H1 (cell line): Measurements from ENCODE around the gene MICU1. TPM values are rescaled to one million over a fixed set of nuclear protein-coding genes. Genes with fewer than 3 reads are reported as not detected.

Source experiments
- CTCF ChIA-PET: fragments of 300-600 bp; sonication (Branson Sonifier 250); formaldehyde crosslinking; loops from one replicate; lab custom pipeline; 2021; ENCODE audit not compliant: partially characterized antibody; lab: Charles Lee
- POLR2A ChIA-PET: fragments of 300-600 bp; sonication (Branson Sonifier 250); formaldehyde crosslinking; loops from one replicate; lab custom pipeline; 2021; ENCODE audit warnings: inconsistent platforms; ENCODE audit not compliant: partially characterized antibody; lab: Charles Lee
- DNase-seq, 2 experiments: peaks; one replicate each; pipeline versions ENCODE4 v3.0.0 to v3.0.0-alpha.2; 2010 to 2022; ENCODE audit warnings: low spot score in 2 of 2, low read depth in 1 of 2, mixed read lengths in 1 of 2
- FAIRE-seq: peaks from 2 replicates; lab custom pipeline; 2011; peaks lifted over from hg19 to GRCh38; lab: Jason Lieb, UNC
- H2AFZ ChIP-seq: 2 replicates; pipeline ENCODE4 v1.8.1; 2012; ENCODE audit warnings: low read length, inconsistent platforms
- H2AK5ac ChIP-seq: 2 replicates; pipeline ENCODE4 v1.6.1; 2013; ENCODE audit warnings: low read depth, low read length
- H2BK120ac ChIP-seq: replicated peaks from 2 replicates; pipeline ENCODE3; 2013; ENCODE audit warnings: low read depth, low read length, inconsistent platforms
- H2BK12ac ChIP-seq: 2 replicates; pipeline ENCODE4 v1.6.1; 2013; ENCODE audit warnings: low read depth, low read length
- H2BK15ac ChIP-seq: 2 replicates; pipeline ENCODE4 v1.6.1; 2013; ENCODE audit warnings: low read length
- H2BK20ac ChIP-seq: 2 replicates; pipeline ENCODE4 v1.6.1; 2013; ENCODE audit warnings: low read length
- H2BK5ac ChIP-seq: 2 replicates; pipeline ENCODE4 v1.6.1; 2013; ENCODE audit warnings: low read depth, low read length
- H3K14ac ChIP-seq: 2 replicates; pipeline ENCODE4 v1.6.1; 2013; ENCODE audit warnings: inconsistent platforms; ENCODE audit not compliant: insufficient read length
- H3K18ac ChIP-seq: 2 replicates; pipeline ENCODE4 v1.6.1; 2013; ENCODE audit warnings: low read length; ENCODE audit errors: extremely low read depth
- H3K23ac ChIP-seq: 2 replicates; pipeline ENCODE4 v1.6.1; 2013; ENCODE audit warnings: inconsistent platforms; ENCODE audit not compliant: insufficient read length
- H3K23me2 ChIP-seq: 2 replicates; pipeline ENCODE4 v1.6.1; 2013; ENCODE audit warnings: low read depth, low read length
- H3K27ac ChIP-seq: 2 replicates; pipeline ENCODE4 v1.6.1; 2011; ENCODE audit warnings: low read depth, low read length, inconsistent platforms
- H3K27me3 ChIP-seq, 4 experiments: replicated peaks in 1 of 4; 1 replicate in 1 of 4; 2 replicates in 3 of 4; pipeline versions ENCODE4 v1.6.1 to v1.8.1; 2011 to 2013; ENCODE audit warnings: low read length in 3 of 4, mild to moderate bottlenecking in 3 of 4, inconsistent platforms in 2 of 4, mixed read lengths in 2 of 4, moderate library complexity in 1 of 4; ENCODE audit not compliant: control insufficient read depth in 3 of 4, insufficient read depth in 3 of 4; ENCODE audit errors: extremely low read depth in 1 of 4
- H3K36me3 ChIP-seq, 4 experiments: 2 replicates each; pipeline versions ENCODE4 v1.6.1 to v1.8.1; 2011 to 2013; ENCODE audit warnings: mild to moderate bottlenecking in 4 of 4, low read length in 3 of 4, moderate library complexity in 2 of 4, control low read depth in 1 of 4, inconsistent platforms in 1 of 4; ENCODE audit not compliant: insufficient read depth in 4 of 4, control insufficient read depth in 2 of 4
- H3K4ac ChIP-seq: replicated peaks from 2 replicates; pipeline ENCODE3; 2013; ENCODE audit warnings: low read length, low read depth, mixed read lengths, inconsistent platforms; ENCODE audit not compliant: insufficient read length
- H3K4me1 ChIP-seq, 4 experiments: replicated peaks in 1 of 4; 1 replicate in 1 of 4; 2 replicates in 3 of 4; pipeline versions ENCODE4 v1.6.1 to v1.8.1; 2011 to 2013; ENCODE audit warnings: low read length in 3 of 4, inconsistent platforms in 2 of 4, mixed read lengths in 1 of 4; ENCODE audit not compliant: insufficient read depth in 4 of 4, control insufficient read depth in 3 of 4
- H3K4me2 ChIP-seq, 2 experiments: 2 replicates each; pipeline versions ENCODE4 v1.6.1 to v1.8.1; 2011 to 2013; ENCODE audit warnings: low read depth in 2 of 2, low read length in 2 of 2, control low read depth in 1 of 2, inconsistent platforms in 1 of 2, mild to moderate bottlenecking in 1 of 2; ENCODE audit not compliant: insufficient read depth in 1 of 2
- H3K4me3 ChIP-seq, 4 experiments: fragments of 200-600, 300-600 bp in 1 of 4; sonication (generic), shearing (Covaris generic), sonication (Bioruptor Twin) in 1 of 4; 2 replicates each; pipeline versions ENCODE4 v1.5.1 to v1.8.1; 2011 to 2016; ENCODE audit warnings: low read length in 4 of 4, low read depth in 3 of 4, control low read depth in 2 of 4, inconsistent platforms in 2 of 4, mild to moderate bottlenecking in 2 of 4, mixed read lengths in 1 of 4, moderate library complexity in 1 of 4; ENCODE audit not compliant: insufficient read depth in 2 of 4; ENCODE audit errors: extremely low read depth in 1 of 4
- H3K56ac ChIP-seq: replicated peaks from 2 replicates; pipeline ENCODE3; 2013; ENCODE audit warnings: low read depth, mild to moderate bottlenecking, mixed read lengths, low read length, inconsistent platforms; ENCODE audit not compliant: insufficient read length
- H3K79me1 ChIP-seq: 2 replicates; pipeline ENCODE4 v1.6.1; 2013; ENCODE audit warnings: low read depth, low read length, control low read depth
- H3K79me2 ChIP-seq, 2 experiments: 2 replicates each; pipeline versions ENCODE4 v1.6.1 to v1.8.1; 2012 to 2013; ENCODE audit warnings: low read length in 2 of 2, mild to moderate bottlenecking in 2 of 2, inconsistent platforms in 1 of 2; ENCODE audit not compliant: insufficient read depth in 2 of 2, control insufficient read depth in 1 of 2
- H3K9ac ChIP-seq, 4 experiments: replicated peaks in 1 of 4; 1 replicate in 1 of 4; 2 replicates in 3 of 4; pipeline versions ENCODE4 v1.6.1 to v1.8.1; 2011 to 2013; ENCODE audit warnings: low read depth in 3 of 4, low read length in 3 of 4, control low read depth in 2 of 4, mild to moderate bottlenecking in 2 of 4, moderate library complexity in 2 of 4, inconsistent platforms in 1 of 4; ENCODE audit errors: extremely low read depth in 1 of 4
- H3K9me3 ChIP-seq, 2 experiments: 2 replicates each; pipeline versions ENCODE4 v1.6.1 to v1.8.1; 2012 to 2013; ENCODE audit warnings: mild to moderate bottlenecking in 2 of 2, moderate library complexity in 2 of 2, control low read depth in 1 of 2, inconsistent platforms in 1 of 2, low read depth in 1 of 2, low read length in 1 of 2, mixed read lengths in 1 of 2; ENCODE audit not compliant: insufficient read depth in 2 of 2
- H4K20me1 ChIP-seq, 2 experiments: replicated peaks in 1 of 2; 2 replicates each; pipeline versions ENCODE3 to v1.8.1; 2011 to 2013; ENCODE audit warnings: inconsistent platforms in 2 of 2, low read length in 2 of 2, mild to moderate bottlenecking in 1 of 2; ENCODE audit not compliant: insufficient read depth in 2 of 2, control insufficient read depth in 1 of 2
- H4K5ac ChIP-seq: 2 replicates; pipeline ENCODE4 v1.6.1; 2013; ENCODE audit warnings: low read length, low read depth, mixed read lengths, inconsistent platforms; ENCODE audit not compliant: insufficient read length
- H4K8ac ChIP-seq: 2 replicates; pipeline ENCODE4 v1.8.0; 2013; ENCODE audit warnings: mild to moderate bottlenecking, moderate library complexity, low read length, inconsistent platforms; ENCODE audit not compliant: insufficient read depth; ENCODE audit errors: extremely low read depth
- H4K91ac ChIP-seq: replicated peaks from 2 replicates; pipeline ENCODE3; 2013; ENCODE audit warnings: low read length, mixed read lengths, inconsistent platforms; ENCODE audit not compliant: insufficient read length
- KDM1A ChIP-seq: fragments of 200-600, 300-600 bp; sonication (generic); IDR thresholded peaks from 2 replicates; pipeline ENCODE4 v1.7.1; 2016; ENCODE audit warnings: mild to moderate bottlenecking, low read length, borderline replicate concordance
- RXRA ChIP-seq: IDR thresholded peaks from 2 replicates; pipeline ENCODE4 v1.6.1; 2011; ENCODE audit warnings: low read depth, mild to moderate bottlenecking, low read length, moderate library complexity; ENCODE audit not compliant: insufficient read depth
- SP1 ChIP-seq: IDR thresholded peaks from 2 replicates; pipeline ENCODE4 v1.6.1; 2011; ENCODE audit warnings: low read depth, low read length
- TEAD4 ChIP-seq: IDR thresholded peaks from 2 replicates; pipeline ENCODE4 v1.6.1; 2012; ENCODE audit warnings: low read depth, low read length, inconsistent platforms, mixed read lengths
- WGBS, 2 experiments: shearing (Covaris generic) in 1 of 2; methylation state at CpG; one replicate each; pipeline versions ENCODE4 v1.1.6 to v1.1.7; 2013 to 2015; ENCODE audit warnings: low lambda C conversion rate in 2 of 2, mixed read lengths in 2 of 2, inconsistent platforms in 1 of 2, low coverage in 1 of 2, missing lambda C conversion rate in 1 of 2; ENCODE audit not compliant: insufficient replicate concordance in 2 of 2, insufficient coverage in 1 of 2, insufficient read length in 1 of 2; ENCODE audit errors: extremely low coverage in 1 of 2, missing lambda C conversion rate in 1 of 2; 5-methylcytosine and 5-hydroxymethylcytosine counted together
- polyA plus RNA-seq, 7 experiments: library from polyadenylated mRNA; depleted of rRNA in 3 of 7; stranded (reverse) in 5 of 7; unstranded in 2 of 7; fragments of >200 nt in 5 of 7; fragments of 200-250 nt in 2 of 7; gene quantifications; 1 replicate in 5 of 7; 2 replicates in 1 of 7; 4 replicates in 1 of 7; pipeline versions ENCODE4 v1.2.1 to v1.2.3, GENCODE V29; 2011 to 2013; ENCODE audit warnings: missing spikeins in 2 of 7, mixed read lengths in 2 of 7
- total RNA-seq: library from RNA; stranded (reverse); fragmentation: NEBNext Ultra II Directional; extraction: Animal tissue kit (Norgen Biotek cat#: 25700); gene quantifications from 2 replicates; pipeline ENCODE4 v1.2.1, GENCODE V29; 2021
- TF ChIP-seq, protein P1 (sequence below): IDR thresholded peaks from 2 replicates; pipeline ENCODE4 v1.6.1; 2011; ENCODE audit warnings: low read depth, mild to moderate bottlenecking, low read length; ENCODE audit not compliant: insufficient read depth

Gene MICU1
- total and polyA plus RNA-seq, 2 of the 8 experiments (the other 6 are each of a cell fraction or from before 2014, with no cell fraction given) = 18.0 to 36.7 TPM

DNA sequence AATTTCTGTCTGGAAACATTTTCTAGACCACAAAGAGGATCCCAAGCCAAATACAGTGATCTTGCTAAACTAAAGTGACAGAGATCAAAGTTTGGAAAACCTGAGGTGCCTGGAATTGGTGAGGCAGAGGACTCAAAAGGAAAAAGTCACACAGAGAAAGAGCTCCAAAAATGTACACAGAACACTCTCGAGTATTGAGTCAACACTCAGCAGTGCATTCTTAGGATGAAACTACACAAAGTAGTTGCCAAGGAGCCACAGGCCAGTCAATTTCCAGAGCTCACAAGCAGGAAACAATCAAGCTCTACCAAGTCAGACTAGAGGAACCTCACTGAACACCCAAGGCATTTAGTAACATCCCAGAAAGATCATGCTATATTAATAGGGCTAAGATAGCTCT, 61.3 kb downstream of the MICU1 start:
- CTCF ChIA-PET = no interaction called here
- Histone ChIP-seq H4K5ac (no peak overlapping the region), H3K4ac (no peak overlapping the region), H3K56ac (no peak overlapping the region), H3K9ac (no peak overlapping the region), H3K14ac (no peak overlapping the region), H3K79me2 (no peaks in the 10 kb centered on the region), H2BK12ac (no peak overlapping the region), H3K4me3 (no peak overlapping the region), H3K18ac (no peak overlapping the region), H4K8ac (no peak overlapping the region), H2BK120ac (no peak overlapping the region), H3K4me2 (no peak overlapping the region), H3K23ac (no peak overlapping the region), H2BK5ac (no peak overlapping the region), H3K9me3 (peaks cover 7 to 8% of the 10 kb centered on the region in 2 experiments), H2AK5ac (no peak overlapping the region), H3K36me3 (peaks cover 0 to 33% (median 18%) of the 10 kb centered on the region in 4 experiments; a peak in 5 of 8 replicates), H4K91ac (no peak overlapping the region), H3K79me1 (no peaks in the 10 kb centered on the region; the same call in none of the 2 replicates), H4K20me1 (no peaks in the 10 kb centered on the region), H2BK15ac (no peak overlapping the region), H3K4me1 (no peaks in the 10 kb centered on the region), H3K27me3 (no peaks in the 10 kb centered on the region), H3K27ac (no peak overlapping the region), H2BK20ac (no peak overlapping the region), H3K23me2 (no peaks in the 10 kb centered on the region; the same call in 1 of the 2 replicates), H2AFZ (no peak overlapping the region)
- 91% methylated on average over 1 of the region's 1 CpG; no CpG with 5 or more reads in 1 of the 2 experiments for WGBS, 2 experiments
- POLR2A ChIA-PET = no interaction called here
- DNase-seq (no peak), FAIRE-seq (no peak)
- TF ChIP-seq, protein P1, sequence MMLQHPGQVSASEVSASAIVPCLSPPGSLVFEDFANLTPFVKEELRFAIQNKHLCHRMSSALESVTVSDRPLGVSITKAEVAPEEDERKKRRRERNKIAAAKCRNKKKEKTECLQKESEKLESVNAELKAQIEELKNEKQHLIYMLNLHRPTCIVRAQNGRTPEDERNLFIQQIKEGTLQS = no peak
- TF ChIP-seq TEAD4 (no peak), RXRA (no peak), SP1 (no peak), KDM1A (no peak)
